ENCODE measurements around the gene PREP.

PREP gene

GRCh38 chr6:105397987-105398386 is 4.9 kb downstream of the PREP start:
- DNase-seq (ENCODE audit: low read depth, low spot score) = no peak

- DNase-seq (ENCODE audit: low read depth, low spot score) = no peak
Observed at GRCh38 chr6:105391705-105392104, 11.2 kb downstream of the PREP start.

GRCh38 chr6:105389543-105389942 is 13.3 kb downstream of the PREP start:
- DNase-seq (ENCODE audit: low read depth, low spot score) = no peak

DNA sequence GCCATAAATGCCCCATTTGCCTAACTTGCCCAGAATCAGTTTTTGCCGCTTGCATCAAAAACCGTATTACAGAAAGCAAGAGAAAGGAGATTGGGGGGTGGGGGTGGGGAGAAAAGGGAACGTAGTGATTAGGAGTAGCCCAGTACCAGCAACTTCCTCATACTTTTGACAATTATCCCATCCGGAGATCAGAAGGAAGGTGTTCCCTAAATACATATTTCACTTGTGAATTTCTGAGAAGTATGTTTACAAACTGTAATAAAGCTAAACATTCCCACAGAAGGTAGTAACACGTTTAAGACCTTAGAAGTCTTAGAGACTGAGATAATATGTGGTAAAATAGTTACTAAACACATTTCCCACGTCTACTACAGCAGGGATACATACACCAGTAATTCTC is 14.5 kb downstream of the PREP start:
- no peak for DNase-seq (ENCODE audit: low read depth, low spot score)

GRCh38 chr6:105384004-105384403 is 18.9 kb downstream of the PREP start:
- DNase-seq (ENCODE audit: low read depth, low spot score) = no peak

- no peak for DNase-seq (ENCODE audit: low read depth, low spot score)
Observed at GRCh38 chr6:105382958-105383357, 19.9 kb downstream of the PREP start.

- no peak for DNase-seq (ENCODE audit: low read depth, low spot score)
Observed at GRCh38 chr6:105382496-105382895, 20.4 kb downstream of the PREP start.

DNA sequence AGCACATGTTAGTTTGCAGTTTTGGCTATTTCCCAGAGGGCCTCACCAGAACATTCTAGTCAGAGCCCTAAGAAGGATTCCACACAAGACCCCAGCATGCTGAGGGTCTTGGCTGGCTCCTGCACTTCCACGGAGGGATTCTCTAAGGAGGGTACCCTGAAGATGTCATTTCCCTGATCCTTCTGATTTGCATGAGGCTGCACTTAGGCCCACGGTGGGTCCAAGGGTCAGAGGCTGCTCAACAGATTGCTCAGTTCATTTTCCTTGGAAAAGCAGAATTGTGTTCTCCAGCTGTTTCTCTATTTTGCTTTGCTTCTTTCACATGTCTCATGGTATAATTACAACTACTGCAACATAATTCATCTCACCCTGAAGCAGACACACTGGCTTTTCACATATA is 22.2 kb downstream of the PREP start:
- DNase-seq (ENCODE audit: low read depth, low spot score) = no peak

DNA sequence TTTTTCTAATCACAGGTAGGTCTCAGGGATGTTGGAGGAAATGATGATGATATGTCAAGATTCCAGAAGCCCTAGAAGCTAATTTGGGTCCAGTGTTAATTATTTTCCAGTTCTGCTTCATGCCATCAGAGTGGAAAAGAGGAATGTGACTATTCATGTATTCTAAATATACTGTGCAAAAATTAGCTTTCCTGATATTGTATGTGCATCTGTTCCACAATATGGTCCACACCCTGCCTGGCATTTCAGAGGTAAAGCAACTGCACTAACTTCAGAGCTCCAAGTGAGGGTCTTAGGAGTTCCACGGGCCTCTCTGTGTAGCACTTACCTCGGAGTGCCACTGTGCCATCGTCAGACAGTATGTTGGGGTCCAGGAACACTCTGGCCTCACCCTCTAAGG is 27.1 kb downstream of the PREP start:
- no peak for DNase-seq (ENCODE audit: low read depth, low spot score)

DNA sequence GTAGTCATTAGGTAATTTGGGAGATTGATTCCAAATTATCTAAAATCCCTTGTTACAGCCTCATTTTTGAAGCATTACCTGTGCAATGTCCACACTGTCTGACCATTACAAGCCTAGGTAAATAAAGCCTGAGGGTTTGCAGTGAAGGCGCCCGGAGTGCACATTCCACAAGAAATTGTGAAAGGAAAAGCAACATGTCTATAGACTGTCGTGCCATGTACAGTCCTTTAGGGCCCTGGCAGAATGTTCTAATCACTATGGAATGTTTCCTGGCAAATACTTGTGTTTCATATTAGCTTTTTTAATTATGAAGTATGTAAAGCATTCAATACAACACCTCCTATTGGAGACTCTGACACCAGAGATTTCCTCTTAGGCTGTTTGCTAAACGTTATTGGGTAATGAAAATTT is 28.9 kb downstream of the PREP start:
- no peak for DNase-seq (ENCODE audit: low read depth, low spot score)

DNA sequence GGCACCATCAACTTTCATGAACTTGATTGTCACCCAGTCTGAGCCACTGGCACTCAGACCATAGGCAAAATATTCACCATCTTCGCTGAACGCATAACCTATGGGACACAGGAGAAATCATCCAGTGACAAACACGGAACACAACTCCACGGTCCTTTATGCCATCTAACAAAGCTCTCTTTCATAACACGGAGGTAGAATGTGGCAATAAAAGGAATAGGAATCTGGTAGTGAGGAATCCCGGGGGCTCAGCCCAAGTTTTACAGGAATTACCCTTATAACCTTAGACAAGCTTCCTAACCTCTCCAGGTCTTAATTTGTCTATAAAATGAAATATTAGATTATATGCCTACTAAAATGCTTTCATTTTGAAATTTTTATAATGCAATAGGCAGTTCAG is 29.4 kb downstream of the PREP start:
- no peak for DNase-seq (ENCODE audit: low read depth, low spot score)

GRCh38 chr6:105372849-105373182 is 30.1 kb downstream of the PREP start:
- DNase-seq (ENCODE audit: low read depth, low spot score) = no peak

GRCh38 chr6:105372142-105372848 is 30.6 kb downstream of the PREP start:
- no peak for DNase-seq (ENCODE audit: low read depth, low spot score)

DNA sequence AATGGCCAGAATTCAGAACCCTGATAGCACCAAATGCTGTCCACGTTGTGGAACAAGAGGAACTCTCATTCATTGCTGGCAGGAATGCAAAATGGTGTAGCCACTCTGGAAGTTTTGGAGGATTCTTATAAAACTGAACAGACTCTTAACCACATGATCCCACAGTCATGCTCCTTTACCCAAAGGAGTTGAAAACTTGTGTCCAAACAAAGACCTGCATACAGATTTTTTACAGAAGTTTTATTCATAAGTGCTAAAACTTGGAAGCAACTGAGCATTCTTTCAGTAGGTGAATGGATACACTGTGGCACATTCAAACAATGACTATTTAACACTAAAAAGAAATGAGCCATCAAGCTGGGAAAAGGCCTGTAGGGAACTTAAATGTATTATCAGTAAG is 32.5 kb downstream of the PREP start:
- no peak for DNase-seq (ENCODE audit: low read depth, low spot score)

DNA sequence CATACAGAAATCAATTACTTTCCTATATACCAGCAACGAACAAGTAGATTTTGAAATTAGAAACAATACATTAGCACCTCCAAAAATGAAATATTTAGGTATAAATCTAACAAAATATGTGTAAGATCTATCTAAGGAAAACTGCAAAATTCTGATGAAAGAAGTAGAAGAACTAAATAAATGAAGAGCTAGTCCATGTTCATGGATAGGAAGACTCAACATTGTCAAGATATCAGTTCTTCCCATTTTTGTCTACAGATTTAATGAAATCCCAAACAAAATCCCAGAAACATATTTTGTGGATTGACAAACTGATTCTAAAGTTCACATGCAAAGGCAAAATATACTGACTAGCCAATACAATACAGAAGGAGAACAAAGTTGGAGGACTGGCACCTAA is 33.7 kb downstream of the PREP start:
- no peak for DNase-seq (ENCODE audit: low read depth, low spot score)

GRCh38 chr6:105364243-105364642 is 38.6 kb downstream of the PREP start:
- DNase-seq (ENCODE audit: low read depth, low spot score) = no peak

DNA sequence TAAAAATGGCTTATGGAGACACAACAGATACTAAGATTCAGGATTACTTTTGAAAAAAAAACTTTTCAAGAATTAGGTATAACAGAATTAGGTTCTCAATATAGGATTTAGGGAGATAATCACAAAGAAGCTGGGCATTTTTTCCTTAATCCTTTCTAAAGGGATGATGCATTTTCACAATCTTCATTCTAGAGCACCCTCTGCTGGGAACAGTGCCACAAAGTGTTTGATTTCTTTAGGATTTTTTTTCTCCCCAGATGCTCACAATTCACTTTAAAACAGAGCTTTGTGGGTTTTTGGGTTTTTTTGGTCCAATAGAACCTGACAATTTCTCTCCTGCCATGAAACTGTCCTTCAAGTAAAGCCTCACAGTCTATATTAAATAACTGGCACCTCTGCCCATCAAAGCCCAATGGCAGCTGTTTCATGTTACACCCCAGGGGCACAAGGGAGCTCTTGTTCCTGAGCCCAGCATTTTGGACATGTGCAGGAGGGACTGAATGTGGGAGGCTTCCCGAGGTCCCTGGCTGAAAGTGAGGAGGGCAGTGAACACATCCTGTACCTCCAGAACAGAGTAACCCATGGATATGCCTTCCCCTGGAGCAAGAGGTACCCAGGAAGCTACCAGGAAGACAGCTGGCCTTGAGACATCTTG is 39.7 kb downstream of the PREP start:
- DNase-seq (ENCODE audit: low read depth, low spot score) = no peak

DNA sequence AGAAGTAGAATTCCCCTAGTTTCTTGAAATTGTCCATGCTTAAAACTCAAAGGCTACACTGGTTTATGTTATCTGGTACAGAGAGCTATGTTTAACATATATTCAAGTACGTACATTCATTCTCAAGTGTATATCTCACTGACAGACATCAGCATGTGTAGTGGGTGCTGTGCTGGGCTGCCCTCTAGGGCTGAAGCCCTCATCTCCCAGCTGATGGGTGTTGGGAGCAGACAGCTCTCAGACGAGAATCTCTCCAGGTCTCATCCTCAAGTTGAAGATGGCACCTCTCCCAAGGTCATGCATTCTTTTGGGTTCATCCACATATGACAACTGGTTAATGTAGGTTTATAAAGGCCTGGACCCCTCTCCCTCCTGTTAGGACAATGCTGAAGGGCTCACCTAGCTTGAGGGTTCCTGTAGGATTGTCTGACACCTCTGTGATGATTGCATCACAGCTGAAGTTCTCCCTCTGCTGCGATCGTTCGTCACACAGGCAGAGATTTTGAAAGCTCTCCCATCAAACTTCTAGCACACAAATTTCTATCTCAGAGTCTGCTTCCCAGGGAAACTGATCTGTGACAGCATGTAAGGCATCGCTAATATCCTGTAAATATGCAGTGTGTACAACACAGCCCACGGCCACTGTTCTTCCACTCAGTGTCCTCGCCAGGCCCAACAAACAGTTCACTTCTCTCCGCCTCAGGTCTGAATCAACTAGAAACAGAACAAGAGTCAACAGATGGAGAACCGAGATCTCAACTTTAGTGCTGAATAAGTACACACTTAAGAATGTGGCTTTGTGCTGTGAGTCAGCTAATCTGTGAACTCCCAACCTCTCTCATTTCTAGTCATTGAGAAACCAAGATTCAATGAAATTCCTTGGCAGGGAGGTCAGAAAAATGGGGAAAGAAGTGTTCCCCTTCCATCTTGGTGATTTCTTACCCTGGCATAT is 43.2 kb downstream of the PREP start:
- DNase-seq (ENCODE audit: low read depth, low spot score) = no peak

- no peak for DNase-seq (ENCODE audit: low read depth, low spot score)
Observed at GRCh38 chr6:105357165-105357564, 45.7 kb downstream of the PREP start.

DNA sequence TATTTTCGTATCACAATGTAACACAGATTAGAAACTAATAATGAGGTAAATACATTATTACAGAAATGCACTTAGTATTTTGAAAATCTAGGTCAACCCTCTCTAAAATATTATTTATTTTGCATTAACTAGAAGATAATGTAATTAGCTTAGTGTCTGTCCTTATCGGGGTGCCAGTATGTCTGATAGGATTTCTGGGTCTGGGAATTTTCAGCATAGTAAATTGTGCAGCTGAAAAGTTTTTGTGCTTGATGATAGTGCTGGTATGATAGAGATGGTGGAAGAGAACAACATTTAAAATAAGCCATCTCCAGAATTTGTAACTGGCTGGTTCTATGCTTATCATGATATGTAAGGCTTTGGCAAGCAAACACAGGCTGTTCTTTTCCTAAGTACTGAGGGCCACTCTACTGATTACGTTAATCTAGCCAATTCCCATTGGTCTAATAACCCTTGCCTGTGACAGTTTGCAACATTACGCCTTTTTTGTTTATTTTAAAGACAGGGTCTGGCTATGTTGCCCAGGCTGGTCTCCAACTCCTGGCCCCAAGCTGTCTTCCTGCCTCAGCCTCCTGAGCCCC is 50.8 kb downstream of the PREP start:
- DNase-seq (ENCODE audit: low read depth, low spot score) = no peak

GRCh38 chr6:105348897-105349296 is 54.0 kb downstream of the PREP start:
- DNase-seq (ENCODE audit: low read depth, low spot score) = no peak

GRCh38 chr6:105346052-105346451 is 56.8 kb downstream of the PREP start:
- no peak for DNase-seq (ENCODE audit: low read depth, low spot score)
